SU-DHL-6 (cell line): Measurements from ENCODE around the gene TKT.

Experiments
- H2AFZ ChIP-seq: fragments of 200-600 bp; sonication (generic); 2 replicates; pipeline ENCODE4 v1.6.1; 2014; ENCODE audit warnings: low read depth, mild to moderate bottlenecking, moderate library complexity, mixed read lengths, antibody characterized with exemption, low read length; ENCODE audit not compliant: severe bottlenecking
- H3F3A ChIP-seq: fragments of 200-600 bp; shearing (Covaris generic); 2 replicates; pipeline ENCODE4 v1.6.0; 2016; ENCODE audit warnings: antibody characterized with exemption, mild to moderate bottlenecking; ENCODE audit not compliant: insufficient read depth
- H3K27ac ChIP-seq: fragments of 200-600 bp; sonication (generic); 2 replicates; pipeline ENCODE4 v1.5.1; 2016; ENCODE audit warnings: low read depth, mild to moderate bottlenecking, low read length, moderate library complexity, mixed read lengths
- H3K27me3 ChIP-seq: fragments of 200-600 bp; sonication (generic), shearing (Covaris generic); 2 replicates; pipeline ENCODE4 v1.6.0; 2014; ENCODE audit warnings: mild to moderate bottlenecking, low read length
- H3K36me3 ChIP-seq: fragments of 200-600 bp; sonication (generic); 2 replicates; pipeline ENCODE4 v1.6.1; 2014; ENCODE audit warnings: mild to moderate bottlenecking, low read length, mixed read lengths
- H3K4me2 ChIP-seq: fragments of 300-600, 200-600 bp; shearing (Covaris generic), sonication (generic); 2 replicates; pipeline ENCODE4 v1.6.0; 2014; ENCODE audit warnings: low read length, low read depth, mild to moderate bottlenecking; ENCODE audit not compliant: poor library complexity, severe bottlenecking
- H3K4me3 ChIP-seq: fragments of 200-600 bp; sonication (generic); 2 replicates; pipeline ENCODE4 v1.5.1; 2014; ENCODE audit warnings: antibody characterized with exemption, low read length, mild to moderate bottlenecking, mixed read lengths; ENCODE audit not compliant: insufficient read depth, poor library complexity, severe bottlenecking
- H3K79me2 ChIP-seq: fragments of 200-600 bp; sonication (generic); 2 replicates; pipeline ENCODE4 v1.6.1; 2014; ENCODE audit warnings: mild to moderate bottlenecking, low read length, moderate library complexity; ENCODE audit not compliant: insufficient read depth
- H3K9ac ChIP-seq: fragments of 200-600 bp; sonication (generic); 2 replicates; pipeline ENCODE4 v1.7.0; 2014; ENCODE audit warnings: mild to moderate bottlenecking, low read length
- H3K9me2 ChIP-seq: fragments of 200-600 bp; sonication (generic); replicated peaks from 2 replicates; pipeline ENCODE4 v1.6.1; 2014; ENCODE audit warnings: low read length; ENCODE audit not compliant: insufficient read depth
- H3K9me3 ChIP-seq: fragments of 200-600 bp; sonication (generic); 2 replicates; pipeline ENCODE4 v1.6.1; 2014; ENCODE audit warnings: low read length, mixed read lengths; ENCODE audit not compliant: insufficient read depth
- H4K20me1 ChIP-seq: fragments of 200-600 bp; sonication (generic); 2 replicates; pipeline ENCODE4 v1.6.1; 2014; ENCODE audit warnings: low read depth, mild to moderate bottlenecking, antibody characterized with exemption, low read length, moderate library complexity, mixed read lengths
- EZH2phosphoT487 ChIP-seq: fragments of 200-600 bp; sonication (generic), shearing (Covaris generic); conservative IDR thresholded peaks from 2 replicates; pipeline ENCODE4 v1.6.1; 2018; ENCODE audit warnings: mild to moderate bottlenecking, antibody characterized with exemption, low read length, moderate library complexity, mixed read lengths
- TF ChIP-seq, protein P1 (sequence below): fragments of 200-600 bp; sonication (generic); IDR thresholded peaks from one replicate; pipeline ENCODE4 v1.5.1; 2017; ENCODE audit warnings: antibody characterized with exemption, mild to moderate bottlenecking, low read length, moderate library complexity; ENCODE audit not compliant: insufficient read depth, poor library complexity, severe bottlenecking

The TKT gene

DNA sequence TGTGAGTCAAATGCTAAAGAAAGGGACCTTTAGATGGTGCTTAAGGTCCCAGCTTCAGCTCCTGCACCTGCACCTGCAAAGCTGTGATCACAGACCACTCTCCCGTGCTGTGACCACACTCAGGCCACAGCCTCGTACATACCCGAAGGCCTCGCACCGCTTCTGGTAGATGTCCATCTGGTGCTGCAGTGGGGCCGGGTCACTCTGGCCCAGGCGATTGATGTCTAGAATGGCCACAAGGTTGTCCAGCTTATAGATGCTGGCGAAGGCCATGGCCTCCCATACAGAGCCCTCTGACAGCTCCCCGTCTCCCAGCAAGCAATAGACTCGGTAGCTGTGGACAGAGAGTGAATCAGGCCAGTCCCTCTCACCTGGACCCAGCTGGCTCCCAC is 21.0 kb downstream of the TKT start:
- TF ChIP-seq EZH2phosphoT487: no peak
- TF ChIP-seq, protein P1, sequence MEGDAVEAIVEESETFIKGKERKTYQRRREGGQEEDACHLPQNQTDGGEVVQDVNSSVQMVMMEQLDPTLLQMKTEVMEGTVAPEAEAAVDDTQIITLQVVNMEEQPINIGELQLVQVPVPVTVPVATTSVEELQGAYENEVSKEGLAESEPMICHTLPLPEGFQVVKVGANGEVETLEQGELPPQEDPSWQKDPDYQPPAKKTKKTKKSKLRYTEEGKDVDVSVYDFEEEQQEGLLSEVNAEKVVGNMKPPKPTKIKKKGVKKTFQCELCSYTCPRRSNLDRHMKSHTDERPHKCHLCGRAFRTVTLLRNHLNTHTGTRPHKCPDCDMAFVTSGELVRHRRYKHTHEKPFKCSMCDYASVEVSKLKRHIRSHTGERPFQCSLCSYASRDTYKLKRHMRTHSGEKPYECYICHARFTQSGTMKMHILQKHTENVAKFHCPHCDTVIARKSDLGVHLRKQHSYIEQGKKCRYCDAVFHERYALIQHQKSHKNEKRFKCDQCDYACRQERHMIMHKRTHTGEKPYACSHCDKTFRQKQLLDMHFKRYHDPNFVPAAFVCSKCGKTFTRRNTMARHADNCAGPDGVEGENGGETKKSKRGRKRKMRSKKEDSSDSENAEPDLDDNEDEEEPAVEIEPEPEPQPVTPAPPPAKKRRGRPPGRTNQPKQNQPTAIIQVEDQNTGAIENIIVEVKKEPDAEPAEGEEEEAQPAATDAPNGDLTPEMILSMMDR: no peak
- Histone ChIP-seq H3K9ac (no peak overlapping the region), H3K9me2 (no peaks in the 10 kb centered on the region), H3K4me2 (no peak overlapping the region), H3K79me2 (no peaks in the 10 kb centered on the region), H3K27me3 (no peaks in the 10 kb centered on the region), H3K36me3 (no peaks in the 10 kb centered on the region), H3K9me3 (no peaks in the 10 kb centered on the region), H3K4me3 (no peak overlapping the region), H4K20me1 (no peaks in the 10 kb centered on the region; the same call in 1 of the 2 replicates), H3F3A (peaks cover 44% of the 10 kb centered on the region), H2AFZ (no peak overlapping the region), H3K27ac (no peak overlapping the region)

DNA sequence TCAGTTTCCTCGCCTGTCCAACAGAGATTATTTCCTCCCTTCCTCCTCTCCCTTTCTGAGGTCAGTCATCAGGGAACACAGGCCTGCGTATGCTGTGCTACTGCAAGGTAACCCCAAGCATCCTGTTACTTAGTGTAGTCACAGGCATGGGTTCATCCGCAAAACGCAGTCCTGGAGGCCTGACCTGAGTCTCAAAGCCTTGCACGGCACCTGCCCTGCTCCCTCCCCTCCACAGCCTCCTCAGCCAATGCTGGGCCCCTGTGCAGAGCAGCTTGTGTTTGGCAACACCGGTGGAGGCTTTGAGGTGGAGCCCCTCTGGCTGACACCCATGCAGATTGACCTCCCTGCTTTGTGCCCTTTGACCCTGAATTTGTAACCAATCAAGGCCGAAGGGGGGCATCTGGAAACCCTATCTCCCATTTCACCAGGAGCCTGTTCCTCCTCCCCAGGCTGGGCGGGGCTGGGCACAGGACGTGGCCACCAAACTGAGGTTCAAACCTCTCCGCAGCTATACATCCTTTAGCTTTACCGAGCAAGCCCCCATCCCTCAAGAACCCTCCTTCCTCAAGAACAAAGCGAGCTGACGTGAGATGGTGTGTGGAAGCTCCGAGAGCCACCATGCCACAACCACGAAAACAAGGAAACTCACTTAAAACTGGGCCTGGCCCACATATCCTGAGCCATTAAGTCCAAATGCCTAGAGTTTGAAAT is 21.5 kb downstream of the TKT start:
- no peaks in the 10 kb centered on the region for H3K9me2 ChIP-seq
- H3F3A ChIP-seq: peaks cover 48% of the 10 kb centered on the region
- no peaks in the 10 kb centered on the region for H3K9me3 ChIP-seq
- H4K20me1 ChIP-seq: no peaks in the 10 kb centered on the region; the same call in 1 of the 2 replicates
- H3K27ac ChIP-seq: no peak overlapping the region
- H3K79me2 ChIP-seq: no peaks in the 10 kb centered on the region
- no peaks in the 10 kb centered on the region for H3K27me3 ChIP-seq
- H3K36me3 ChIP-seq: no peaks in the 10 kb centered on the region
- no peak overlapping the region for H2AFZ ChIP-seq
- no peak overlapping the region for H3K4me2 ChIP-seq
- TF ChIP-seq EZH2phosphoT487: no peak
- TF ChIP-seq, protein P1: no peak
- no peak overlapping the region for H3K9ac ChIP-seq
- H3K4me3 ChIP-seq: no peak overlapping the region

DNA sequence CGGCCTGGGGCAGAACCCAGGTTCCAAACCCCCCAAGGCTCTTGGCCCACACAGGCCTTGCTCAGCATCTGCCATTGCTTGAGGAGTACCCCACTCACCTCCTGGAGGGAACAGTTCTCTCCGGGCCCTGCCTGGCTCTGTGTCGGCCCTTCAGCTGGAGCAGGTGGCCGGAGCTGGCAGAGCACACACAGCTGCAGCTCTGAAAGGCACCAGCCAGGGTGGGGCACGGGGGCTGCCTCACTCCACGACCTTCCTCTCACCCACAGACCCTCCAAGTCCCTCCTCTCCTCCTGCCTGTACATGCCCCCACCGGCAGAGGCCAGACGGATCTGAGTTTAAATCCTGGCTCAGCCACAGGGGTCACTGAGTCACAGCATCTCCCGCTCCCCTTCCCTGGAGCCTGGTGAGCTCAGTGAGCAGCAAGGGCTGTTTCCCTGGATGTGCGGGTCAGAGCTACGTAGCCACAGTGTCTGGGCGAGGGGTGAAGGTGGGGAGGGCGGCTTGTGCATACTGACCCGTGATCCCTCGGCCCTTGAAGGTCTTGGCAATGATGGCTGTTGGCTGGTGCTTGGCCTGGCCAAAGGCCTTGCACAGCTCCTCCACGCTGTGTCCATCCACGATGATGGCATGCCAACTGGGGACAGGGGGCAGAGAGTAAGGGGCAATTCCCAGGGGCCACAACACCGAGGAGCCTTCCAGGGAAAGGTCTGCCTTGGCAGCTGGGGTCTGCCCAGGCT is 23.0 kb downstream of the TKT start:
- H2AFZ ChIP-seq: no peak overlapping the region
- H3F3A ChIP-seq: peaks cover 58% of the 10 kb centered on the region
- TF ChIP-seq EZH2phosphoT487: no peak
- TF ChIP-seq, protein P1: no peak
- H3K36me3 ChIP-seq: no peaks in the 10 kb centered on the region
- H3K9ac ChIP-seq: no peak overlapping the region
- H3K9me2 ChIP-seq: no peaks in the 10 kb centered on the region
- no peaks in the 10 kb centered on the region for H3K79me2 ChIP-seq
- H3K4me2 ChIP-seq: no peak overlapping the region
- no peak overlapping the region for H3K4me3 ChIP-seq
- no peaks in the 10 kb centered on the region for H3K9me3 ChIP-seq
- H3K27ac ChIP-seq: no peak overlapping the region
- no peaks in the 10 kb centered on the region; the same call in 1 of the 2 replicates for H4K20me1 ChIP-seq
- no peaks in the 10 kb centered on the region for H3K27me3 ChIP-seq
